Dermis microvascular lymphatic vessel endothelial cell (primary cell): ENCODE data around the gene LAD1. TPM values are rescaled to one million over a fixed set of nuclear protein-coding genes. Genes with fewer than 3 reads are reported as not detected.

Source experiments
- DNase-seq, 2 donors: peaks; one replicate each; pipeline versions ENCODE4 v3.0.0 to v3.0.0-alpha.2; 2010; ENCODE audit warnings: low read depth in 2 of 2
- total RNA-seq: library from RNA; depleted of rRNA; stranded (reverse); fragments of >200 nt; gene quantifications from 2 replicates; pipeline ENCODE4 v1.2.1, GENCODE V29; 2014

The LAD1 gene
- total RNA-seq, 1 donor from 2014 or later, result not detected

GRCh38 chr1:201364808-201365105 is 34.4 kb downstream of the LAD1 start:
- DNase-seq, result no peak

GRCh38 chr1:201363467-201363866 is 35.7 kb downstream of the LAD1 start:
- DNase-seq, result no peak

GRCh38 chr1:201362906-201363305 is 36.2 kb downstream of the LAD1 start:
- DNase-seq, result no peak

- DNase-seq, result peak; percentile 18 to 50
These were observed 37.2 kb downstream of the LAD1 start for GRCh38 chr1:201361652-201362504.

GRCh38 chr1:201360901-201361651 is 38.0 kb downstream of the LAD1 start:
- DNase-seq, result no peak

GRCh38 chr1:201360486-201360885 is 38.6 kb downstream of the LAD1 start:
- DNase-seq, result no peak

- no peak for DNase-seq
These were observed 39.3 kb downstream of the LAD1 start for GRCh38 chr1:201359873-201360210.

GRCh38 chr1:201359031-201359872 is 39.9 kb downstream of the LAD1 start:
- DNase-seq, result no peak

GRCh38 chr1:201358596-201358995 is 40.5 kb downstream of the LAD1 start:
- peak; percentile 14 to 62 for DNase-seq

- no peak for DNase-seq
These were observed 41.3 kb downstream of the LAD1 start for GRCh38 chr1:201357636-201358348.

- no peak for DNase-seq
These were observed 41.9 kb downstream of the LAD1 start for GRCh38 chr1:201357211-201357610.

GRCh38 chr1:201356701-201357100 is 42.4 kb downstream of the LAD1 start:
- DNase-seq, result no peak

- no peak for DNase-seq
These were observed 42.9 kb downstream of the LAD1 start for GRCh38 chr1:201356236-201356635.

- DNase-seq, result no peak
These were observed 43.7 kb downstream of the LAD1 start for GRCh38 chr1:201355471-201355870.

GRCh38 chr1:201354901-201355295 is 44.2 kb downstream of the LAD1 start:
- DNase-seq, result no peak

- DNase-seq, result no peak
These were observed 44.8 kb downstream of the LAD1 start for GRCh38 chr1:201354151-201354900.

- no peak for DNase-seq
These were observed 45.8 kb downstream of the LAD1 start for GRCh38 chr1:201353186-201353940.

- DNase-seq, result no peak
These were observed 47.5 kb downstream of the LAD1 start for GRCh38 chr1:201351617-201352016.

GRCh38 chr1:201350884-201351283 is 48.2 kb downstream of the LAD1 start:
- DNase-seq, result no peak

GRCh38 chr1:201350361-201350725 is 48.8 kb downstream of the LAD1 start:
- DNase-seq, result no peak
